Activated naive CD4-positive, alpha-beta T cell treated with anti-CD3 and anti-CD28 coated beads for 36 hours (primary cell): ENCODE results near the gene HNF4A. TPM values are rescaled to one million over a fixed set of nuclear protein-coding genes. Genes with fewer than 3 reads are reported as not detected.
"Not testable (repeated sequence)": the region's sequence is repeated elsewhere in the genome, so short reads cannot be mapped to it uniquely, and the experiment has no call there.

Source experiments
- CTCF ChIA-PET: fragments of 350-600 bp; sonication (Branson Sonifier 250); formaldehyde crosslinking; loops from one replicate; lab custom pipeline; 2021; ENCODE audit warnings: antibody characterized with exemption; lab: Charles Lee
- DNase-seq: peaks from one replicate; pipeline ENCODE4 v3.0.0-alpha.2; 2020
- H3K27ac Mint-ChIP-seq: one replicate; pipeline ENCODE4 v1.8.0; 2021; ENCODE audit warnings: mild to moderate bottlenecking, mixed read lengths
- H3K27me3 Mint-ChIP-seq: one replicate; pipeline ENCODE4 v1.8.0; 2021; ENCODE audit warnings: low read depth, mixed read lengths
- H3K36me3 Mint-ChIP-seq: one replicate; pipeline ENCODE4 v1.8.0; 2021; ENCODE audit warnings: low read depth, mixed read lengths
- H3K4me1 Mint-ChIP-seq: one replicate; pipeline ENCODE4 v1.8.0; 2021; ENCODE audit warnings: low read depth, mixed read lengths
- H3K4me3 Mint-ChIP-seq: one replicate; pipeline ENCODE4 v1.8.0; 2021; ENCODE audit warnings: mild to moderate bottlenecking, moderate library complexity, mixed read lengths
- H3K9me3 Mint-ChIP-seq: one replicate; pipeline ENCODE4 v1.8.0; 2021; ENCODE audit warnings: mixed read lengths
- intact Hi-C: fragments of 100-400 bp; cut with micrococcal nuclease; formaldehyde crosslinking; loops from one replicate; pipeline ENCODE4 v1.15.1; 2023
- total RNA-seq, 2 experiments: library from RNA; stranded (reverse); gene quantifications; one replicate each; pipeline ENCODE4 v1.2.3, GENCODE V29; 2021

The HNF4A gene
- total RNA-seq, 2 experiments from 2014 or later, result not detected

DNA sequence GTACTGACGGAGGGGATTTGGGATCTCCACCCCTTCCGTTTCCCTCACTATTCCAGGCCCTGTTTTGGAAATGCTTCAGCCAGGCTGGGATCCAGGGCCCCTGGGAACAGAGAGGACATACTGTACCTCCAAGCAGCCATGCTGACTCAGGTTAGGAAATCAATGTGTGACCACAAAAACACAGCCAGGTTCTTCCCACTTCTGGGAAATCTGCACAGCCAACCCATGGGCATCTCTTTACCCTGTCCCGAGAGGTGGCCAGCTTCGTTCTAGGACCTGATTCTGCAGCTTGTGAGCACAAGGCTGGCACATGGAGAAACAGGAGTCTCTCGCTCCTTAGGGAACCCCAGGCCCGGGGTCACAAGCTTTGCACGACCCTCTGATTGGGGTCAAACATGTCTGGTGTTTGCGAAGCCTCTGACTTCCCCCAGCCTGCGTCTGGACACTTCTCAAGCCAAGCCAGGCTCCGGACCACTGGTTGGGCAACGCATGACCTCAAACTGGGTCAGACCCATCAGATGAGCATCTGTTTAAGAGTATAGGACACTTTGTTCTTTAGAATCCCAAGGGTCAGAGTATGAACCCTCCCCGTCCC, 111.9 kb downstream of the HNF4A start:
- Mint-ChIP-seq H3K27ac (no peak overlapping the region), H3K4me3 (no peak overlapping the region), H3K36me3 (no peaks in the 10 kb centered on the region), H3K9me3 (no peaks in the 10 kb centered on the region), H3K27me3 (no peaks in the 10 kb centered on the region), H3K4me1 (no peaks in the 10 kb centered on the region)
- CTCF ChIA-PET, result interaction anchor here (1.0 to 2.2 kb wide), 3 partner anchors 83 to 142 kb away, joined by 3 to 9 read pairs (median 4); no protein-coding TSS in a partner anchor
- DNase-seq, result no peak
- intact Hi-C loops, result no loop called here

- Mint-ChIP-seq H3K27me3 (no peaks in the 10 kb centered on the region), H3K4me3 (no peak overlapping the region), H3K9me3 (no peaks in the 10 kb centered on the region), H3K4me1 (no peaks in the 10 kb centered on the region), H3K36me3 (no peaks in the 10 kb centered on the region), H3K27ac (no peak overlapping the region)
- intact Hi-C loops, result no loop called here
- CTCF ChIA-PET, result interaction anchor here (0.6 to 1.1 kb wide), 3 partner anchors 84 to 135 kb away, joined by 3 to 4 read pairs (median 3); no protein-coding TSS in a partner anchor
- DNase-seq, result no peak
These were observed 112.7 kb downstream of the HNF4A start for GRCh38 chr20:44468044-44468782.

DNA sequence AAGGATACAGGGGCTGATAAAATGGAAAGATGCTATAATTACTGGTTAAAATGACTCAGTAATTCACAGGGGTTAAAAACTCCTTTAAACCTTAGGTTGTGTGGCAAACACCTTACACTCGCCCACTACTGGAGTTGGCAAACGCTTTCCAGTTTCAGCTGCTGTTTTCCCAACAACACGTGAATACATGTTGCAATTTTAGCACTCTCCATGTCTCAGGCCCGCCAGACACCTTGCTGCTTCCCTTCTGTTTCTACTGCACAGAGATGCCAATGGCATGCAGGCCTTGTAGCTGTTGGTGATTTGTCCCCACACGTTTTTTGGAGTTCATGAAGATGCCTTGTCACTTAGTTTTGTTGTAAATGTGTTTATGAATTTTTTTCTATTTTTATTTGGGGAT, 114.8 kb downstream of the HNF4A start:
- Mint-ChIP-seq H3K27me3 (no peaks in the 10 kb centered on the region), H3K4me3 (no peak overlapping the region), H3K36me3 (no peaks in the 10 kb centered on the region), H3K9me3 (no peaks in the 10 kb centered on the region), H3K27ac (no peak overlapping the region), H3K4me1 (peaks cover 4% of the 10 kb centered on the region)
- CTCF ChIA-PET, result no interaction called here
- intact Hi-C loops, result no loop called here
- DNase-seq, result no peak

- Mint-ChIP-seq H3K4me1 (peaks cover 8% of the 10 kb centered on the region), H3K4me3 (no peak overlapping the region), H3K27ac (no peak overlapping the region), H3K9me3 (no peaks in the 10 kb centered on the region), H3K36me3 (no peaks in the 10 kb centered on the region), H3K27me3 (no peaks in the 10 kb centered on the region)
- CTCF ChIA-PET, result interaction anchor here (0.5 to 1.0 kb wide), 2 partner anchors 67 to 256 kb away, joined by 3 read pairs; no protein-coding TSS in a partner anchor
- intact Hi-C loops, result no loop called here
- no peak for DNase-seq
These were observed 116.0 kb downstream of the HNF4A start for GRCh38 chr20:44471481-44471882.

DNA sequence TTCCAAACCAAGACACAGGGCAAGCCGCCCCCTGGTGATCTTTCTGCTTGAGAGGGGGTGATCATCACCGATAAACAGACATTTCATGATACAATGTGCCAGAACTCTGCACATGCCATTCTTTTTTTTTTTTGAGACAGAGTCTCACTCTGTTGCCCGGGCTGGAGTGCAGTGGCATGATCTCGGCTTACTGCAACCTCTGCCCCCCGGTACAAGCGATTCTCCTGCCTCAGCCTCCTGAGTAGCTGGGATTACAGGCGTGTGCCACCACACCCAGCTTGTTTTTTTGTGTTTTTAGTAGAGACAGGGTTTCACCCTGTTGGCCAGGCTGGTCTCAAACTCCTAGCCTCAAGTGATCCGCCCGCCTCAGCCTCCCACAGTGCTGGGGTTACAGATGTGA, 116.8 kb downstream of the HNF4A start:
- H3K36me3 Mint-ChIP-seq, H3K9me3 Mint-ChIP-seq, intact Hi-C loops, H3K27me3 Mint-ChIP-seq, H3K27ac Mint-ChIP-seq, DNase-seq, H3K4me3 Mint-ChIP-seq: not testable (repeated sequence)
- peaks cover 16% of the 10 kb centered on the region for H3K4me1 Mint-ChIP-seq
- CTCF ChIA-PET, result interaction anchor here (0.6 to 1.0 kb wide), 4 partner anchors 10 to 294 kb away, joined by 3 read pairs; no protein-coding TSS in a partner anchor

- DNase-seq, result no peak
- Mint-ChIP-seq H3K4me1 (peaks cover 20% of the 10 kb centered on the region), H3K36me3 (no peaks in the 10 kb centered on the region), H3K27me3 (no peaks in the 10 kb centered on the region), H3K4me3 (peak overlapping the region; percentile 95), H3K9me3 (no peaks in the 10 kb centered on the region), H3K27ac (peak overlapping the region; percentile 96)
- intact Hi-C loops, result loop anchor here (1.0 to 5.0 kb wide), 6 partner anchors 47 to 265 kb away; partner anchors contain the start of genes FITM2, OSER1 and SERINC3
- CTCF ChIA-PET, result interaction anchor here (0.6 to 1.9 kb wide), 8 partner anchors 14 to 256 kb away, joined by 3 to 26 read pairs (median 4); partner anchors contain the start of gene SERINC3
These were observed 119.8 kb downstream of the HNF4A start for GRCh38 chr20:44475372-44475693.

DNA sequence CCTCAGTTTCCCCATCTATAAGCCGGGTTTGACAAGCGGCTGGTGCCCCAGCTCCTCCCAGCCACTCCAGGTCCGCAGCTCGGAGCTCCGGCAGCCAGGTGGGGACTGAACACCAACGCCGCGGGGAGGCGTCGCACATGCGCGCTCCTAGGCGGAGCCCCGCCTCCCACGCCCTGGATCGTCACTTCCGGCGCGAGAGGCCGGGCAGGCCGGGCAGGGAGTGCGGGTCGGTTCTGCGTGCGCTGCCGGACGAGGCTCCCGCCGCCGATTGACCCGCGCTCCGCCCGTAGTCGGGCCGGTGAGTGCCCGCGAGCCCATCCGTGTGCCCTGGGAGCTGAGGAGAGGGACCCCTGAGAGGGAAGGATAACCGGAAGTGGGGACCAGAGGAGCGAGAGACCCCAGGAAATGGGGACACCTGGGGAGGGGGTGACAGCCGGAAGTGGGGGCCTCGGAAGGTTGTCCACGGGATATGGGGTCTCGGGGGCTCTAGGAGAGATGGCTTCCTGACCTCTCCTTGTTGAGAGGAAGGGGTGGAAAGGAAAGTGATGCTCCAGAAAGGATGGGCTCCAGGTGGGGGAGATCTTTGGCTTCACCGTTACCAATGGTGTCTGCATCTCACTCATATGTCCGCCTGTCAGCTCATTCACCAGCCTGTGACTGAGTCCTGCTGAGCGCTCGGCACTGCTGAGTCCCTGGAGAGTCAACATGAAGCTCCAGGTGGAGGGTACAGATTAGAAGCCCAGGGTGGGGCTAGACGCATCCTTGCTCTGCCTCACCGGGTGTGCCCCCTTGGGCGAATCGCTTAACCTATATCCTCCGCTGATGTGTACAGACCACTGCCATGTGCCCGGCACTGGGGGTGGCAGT, 120.4 kb downstream of the HNF4A start, which contains the start of gene TTPAL:
TTPAL (plus strand) TSS at position 181 of the 867 bp plus-strand sequence. CDS start 4,126 bp downstream, outside the sequence.
- Mint-ChIP-seq H3K27me3 (no peaks in the 10 kb centered on the region), H3K4me3 (peak within 1 kb of the TSS; percentile 95), H3K9me3 (no peaks in the 10 kb centered on the region), H3K27ac (peak within 1 kb of the TSS; percentile 96), H3K4me1 (peaks cover 20% of the 10 kb centered on the region), H3K36me3 (peaks cover 3% of the 10 kb centered on the region)
- CTCF ChIA-PET, result interaction anchor here (0.6 to 1.9 kb wide), 8 partner anchors 14 to 257 kb away, joined by 3 to 26 read pairs (median 4); partner anchors contain the start of gene SERINC3
- intact Hi-C loops, result loop anchor here (1.0 to 5.0 kb wide), 7 partner anchors 19 to 266 kb away; partner anchors contain the start of genes FITM2, OSER1 and SERINC3
- peak; percentile 92 for DNase-seq

DNA sequence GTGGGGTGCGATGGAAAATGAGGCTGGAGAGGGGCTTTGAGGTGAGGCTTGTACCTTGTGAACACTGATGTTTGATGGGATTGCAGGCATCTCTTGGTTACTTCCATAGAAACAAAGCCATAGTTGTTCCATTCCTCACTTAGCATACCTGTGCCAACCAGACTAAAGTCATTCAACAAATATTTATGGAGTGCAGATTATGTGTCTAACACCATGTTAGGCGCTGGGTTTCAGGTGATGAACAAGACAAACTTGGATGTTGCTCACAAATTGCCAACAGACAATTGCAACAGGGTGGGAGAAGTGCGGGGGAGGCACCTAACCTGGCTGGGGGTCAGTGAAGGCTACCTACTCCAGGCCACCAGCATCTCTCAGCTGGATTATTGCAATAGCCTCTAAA, 121.7 kb downstream of the HNF4A start:
- no peaks in the 10 kb centered on the region for H3K27me3 Mint-ChIP-seq
- no peak overlapping the region for H3K27ac Mint-ChIP-seq
- H3K9me3 Mint-ChIP-seq, result no peaks in the 10 kb centered on the region
- intact Hi-C loops, result loop anchor here (5.0 kb wide), 3 partner anchors 120 to 195 kb away; partner anchors contain the start of gene FITM2
- CTCF ChIA-PET, result interaction anchor here (0.8 kb wide), 1 partner anchor 126 kb away, joined by 4 read pairs; no protein-coding TSS in a partner anchor
- H3K4me3 Mint-ChIP-seq, result peak overlapping the region; percentile 95
- no peak for DNase-seq
- H3K4me1 Mint-ChIP-seq, result peaks cover 20% of the 10 kb centered on the region
- H3K36me3 Mint-ChIP-seq, result peaks cover 11% of the 10 kb centered on the region

GRCh38 chr20:44478206-44478605, 122.7 kb downstream of the HNF4A start:
- peaks cover 20% of the 10 kb centered on the region for H3K4me1 Mint-ChIP-seq
- H3K36me3 Mint-ChIP-seq, result peaks cover 13% of the 10 kb centered on the region
- DNase-seq, result no peak
- no peak overlapping the region for H3K4me3 Mint-ChIP-seq
- no peaks in the 10 kb centered on the region for H3K27me3 Mint-ChIP-seq
- no peak overlapping the region for H3K27ac Mint-ChIP-seq
- CTCF ChIA-PET, result interaction anchor here (0.8 kb wide), 1 partner anchor 125 kb away, joined by 4 read pairs; no protein-coding TSS in a partner anchor
- intact Hi-C loops, result loop anchor here (5.0 kb wide), 3 partner anchors 119 to 194 kb away; partner anchors contain the start of gene FITM2
- H3K9me3 Mint-ChIP-seq, result no peaks in the 10 kb centered on the region

- DNase-seq, result no peak
- H3K36me3 Mint-ChIP-seq, result peaks cover 17% of the 10 kb centered on the region
- intact Hi-C loops, result loop anchor here (5.0 kb wide), 3 partner anchors 118 to 193 kb away; partner anchors contain the start of gene FITM2
- H3K4me3 Mint-ChIP-seq, result no peak overlapping the region
- no peaks in the 10 kb centered on the region for H3K27me3 Mint-ChIP-seq
- no peaks in the 10 kb centered on the region for H3K9me3 Mint-ChIP-seq
- H3K4me1 Mint-ChIP-seq, result peaks cover 20% of the 10 kb centered on the region
- no peak overlapping the region for H3K27ac Mint-ChIP-seq
- CTCF ChIA-PET, result interaction anchor here (0.6 kb wide), 1 partner anchor 31 kb away, joined by 3 read pairs; no protein-coding TSS in a partner anchor
These were observed 124.1 kb downstream of the HNF4A start for GRCh38 chr20:44479643-44480042.

DNA sequence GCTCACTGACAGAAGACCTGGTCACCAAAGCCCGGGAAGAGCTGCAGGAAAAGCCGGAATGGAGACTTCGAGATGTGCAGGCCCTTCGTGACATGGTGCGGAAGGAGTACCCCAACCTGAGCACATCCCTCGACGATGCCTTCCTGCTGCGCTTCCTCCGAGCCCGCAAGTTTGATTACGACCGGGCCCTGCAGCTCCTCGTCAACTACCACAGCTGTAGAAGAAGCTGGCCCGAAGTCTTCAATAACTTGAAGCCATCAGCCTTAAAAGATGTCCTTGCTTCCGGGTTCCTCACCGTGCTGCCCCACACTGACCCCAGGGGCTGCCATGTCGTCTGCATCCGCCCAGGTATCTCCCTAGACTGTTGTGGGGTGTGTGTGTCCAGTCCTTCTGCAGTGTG, 124.6 kb downstream of the HNF4A start:
- peaks cover 17% of the 10 kb centered on the region for H3K36me3 Mint-ChIP-seq
- CTCF ChIA-PET, result no interaction called here
- DNase-seq, result no peak
- H3K9me3 Mint-ChIP-seq, result no peaks in the 10 kb centered on the region
- peaks cover 19% of the 10 kb centered on the region for H3K4me1 Mint-ChIP-seq
- no peak overlapping the region for H3K27ac Mint-ChIP-seq
- no peaks in the 10 kb centered on the region for H3K27me3 Mint-ChIP-seq
- H3K4me3 Mint-ChIP-seq, result no peak overlapping the region
- intact Hi-C loops, result no loop called here
